ENCODE results near the gene INO80E.

Gene INO80E

GRCh38 chr16:29990034-29990433 is 6.0 kb upstream of the INO80E start:
- no peak for DNase-seq (ENCODE audit: low read depth)
- H3K4me3 ChIP-seq (ENCODE audit: low read depth, low read length): no peak overlapping the region

DNA sequence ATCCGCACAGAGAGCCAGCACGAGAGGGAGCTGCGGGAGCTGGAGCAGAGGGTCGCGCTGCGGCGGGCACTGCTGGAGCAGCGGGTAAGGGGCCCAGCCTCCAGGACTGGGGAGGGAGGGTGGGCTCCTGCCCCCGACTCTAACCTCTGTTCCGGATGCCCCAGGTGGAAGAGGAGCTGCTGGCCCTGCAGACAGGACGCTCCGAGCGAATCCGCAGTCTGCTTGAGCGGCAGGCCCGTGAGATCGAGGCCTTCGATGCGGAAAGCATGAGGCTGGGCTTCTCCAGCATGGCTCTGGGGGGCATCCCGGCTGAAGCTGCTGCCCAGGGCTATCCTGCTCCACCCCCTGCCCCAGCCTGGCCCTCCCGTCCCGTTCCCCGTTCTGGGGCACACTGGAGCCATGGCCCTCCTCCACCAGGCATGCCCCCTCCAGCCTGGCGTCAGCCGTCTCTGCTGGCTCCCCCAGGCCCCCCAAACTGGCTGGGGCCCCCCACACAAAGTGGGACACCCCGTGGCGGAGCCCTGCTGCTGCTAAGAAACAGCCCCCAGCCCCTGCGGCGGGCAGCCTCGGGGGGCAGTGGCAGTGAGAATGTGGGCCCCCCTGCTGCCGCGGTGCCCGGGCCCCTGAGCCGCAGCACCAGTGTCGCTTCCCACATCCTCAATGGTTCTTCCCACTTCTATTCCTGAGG is 5.0 kb upstream of the INO80E start:
- no peak for DNase-seq (ENCODE audit: low read depth)
- H3K4me3 ChIP-seq (ENCODE audit: low read depth, low read length): no peak overlapping the region

DNA sequence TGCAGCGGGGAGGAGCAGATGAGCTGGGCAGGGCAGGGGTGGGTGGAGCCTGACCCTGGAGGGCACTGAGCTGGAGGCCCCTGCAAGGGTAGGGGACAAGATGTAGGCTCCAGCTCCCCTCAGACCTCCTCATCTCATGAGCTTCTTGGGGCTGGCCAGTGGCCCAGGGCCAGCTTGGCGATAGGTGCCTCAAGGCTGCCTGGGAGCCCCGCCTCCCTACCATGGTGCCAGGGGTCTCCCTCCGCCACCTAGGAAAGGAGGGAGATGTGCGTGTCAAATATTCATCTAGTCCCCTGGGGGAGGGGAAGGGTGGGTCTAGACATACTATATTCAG is 4.5 kb upstream of the INO80E start:
- no peak for DNase-seq (ENCODE audit: low read depth)
- H3K4me3 ChIP-seq (ENCODE audit: low read depth, low read length): no peak overlapping the region

DNA sequence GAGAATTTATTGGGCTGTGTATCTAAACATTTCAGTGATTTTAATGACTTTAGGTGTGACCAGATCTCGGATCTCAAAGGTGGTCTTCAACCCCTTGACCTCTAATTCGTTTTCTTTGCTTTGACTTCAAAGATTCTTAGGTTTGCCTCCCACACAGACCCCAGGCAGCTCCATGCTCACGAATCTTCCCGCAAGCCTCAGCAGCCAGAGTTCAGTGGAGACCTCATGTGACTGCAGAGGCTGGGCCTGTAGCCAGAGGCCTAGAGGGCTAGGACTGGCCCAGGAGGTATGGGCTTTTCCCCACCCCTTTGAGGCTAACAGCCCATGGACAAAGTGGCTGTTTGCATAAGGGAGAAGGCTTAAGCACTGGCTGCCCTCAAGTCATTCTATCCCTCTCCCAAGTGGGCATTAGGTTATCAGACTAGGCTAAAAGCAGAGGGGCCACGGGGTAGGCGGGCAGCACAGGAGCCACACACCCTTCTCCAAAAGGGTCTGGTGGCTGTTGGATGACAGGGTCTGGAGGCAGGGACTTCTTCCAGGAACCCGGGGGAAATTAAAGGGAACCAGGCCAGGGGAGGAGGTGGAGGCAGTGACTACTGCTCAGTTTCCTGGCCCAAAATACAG is 3.6 kb upstream of the INO80E start:
- no peak for DNase-seq (ENCODE audit: low read depth)

GRCh38 chr16:29993191-29993902 is 2.7 kb upstream of the INO80E start:
- H3K4me3 ChIP-seq (ENCODE audit: low read depth, low read length): no peak overlapping the region
- DNase-seq (ENCODE audit: low read depth): no peak

More for the DNA sequence above, 3.6 kb upstream of the INO80E start:
- no peak overlapping the region for H3K4me3 ChIP-seq (ENCODE audit: low read depth, low read length)

DNA sequence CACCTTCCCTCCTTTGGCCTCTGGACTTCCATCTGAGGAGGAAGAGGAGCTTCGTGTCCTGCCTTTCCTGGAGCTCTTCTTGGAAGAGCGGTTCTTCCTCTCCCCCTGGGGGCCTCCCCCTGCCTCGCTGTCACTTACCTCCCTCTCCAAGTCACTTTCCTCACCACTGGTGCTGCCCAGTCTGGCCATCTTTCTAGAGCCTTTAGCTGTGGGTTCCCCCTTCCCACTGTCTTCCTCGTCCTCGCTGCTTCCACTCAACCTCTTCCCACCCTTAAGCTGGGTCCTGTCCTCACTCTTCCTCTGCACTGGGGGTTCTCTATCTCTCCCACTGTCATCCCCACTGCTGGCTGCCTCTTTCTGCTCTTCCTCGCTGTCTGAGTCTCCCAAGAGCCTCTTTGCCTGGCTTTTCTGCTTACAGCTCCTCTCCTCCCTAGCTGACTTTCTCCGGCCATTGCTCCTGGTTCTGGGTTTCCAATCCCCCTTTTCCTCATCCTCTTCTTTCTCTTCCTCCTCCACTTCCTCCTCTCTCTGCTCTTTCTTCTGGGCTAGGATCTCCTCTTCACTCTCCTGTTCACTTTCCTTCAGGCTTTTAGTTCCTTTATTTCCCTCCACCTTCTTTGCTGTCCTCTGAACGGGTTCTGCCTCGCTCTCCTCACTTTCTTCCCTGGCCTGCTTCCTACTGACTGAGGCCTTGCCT is 2.0 kb upstream of the INO80E start:
- no peak for DNase-seq (ENCODE audit: low read depth)
- H3K4me3 ChIP-seq (ENCODE audit: low read depth, low read length): no peak overlapping the region

DNA sequence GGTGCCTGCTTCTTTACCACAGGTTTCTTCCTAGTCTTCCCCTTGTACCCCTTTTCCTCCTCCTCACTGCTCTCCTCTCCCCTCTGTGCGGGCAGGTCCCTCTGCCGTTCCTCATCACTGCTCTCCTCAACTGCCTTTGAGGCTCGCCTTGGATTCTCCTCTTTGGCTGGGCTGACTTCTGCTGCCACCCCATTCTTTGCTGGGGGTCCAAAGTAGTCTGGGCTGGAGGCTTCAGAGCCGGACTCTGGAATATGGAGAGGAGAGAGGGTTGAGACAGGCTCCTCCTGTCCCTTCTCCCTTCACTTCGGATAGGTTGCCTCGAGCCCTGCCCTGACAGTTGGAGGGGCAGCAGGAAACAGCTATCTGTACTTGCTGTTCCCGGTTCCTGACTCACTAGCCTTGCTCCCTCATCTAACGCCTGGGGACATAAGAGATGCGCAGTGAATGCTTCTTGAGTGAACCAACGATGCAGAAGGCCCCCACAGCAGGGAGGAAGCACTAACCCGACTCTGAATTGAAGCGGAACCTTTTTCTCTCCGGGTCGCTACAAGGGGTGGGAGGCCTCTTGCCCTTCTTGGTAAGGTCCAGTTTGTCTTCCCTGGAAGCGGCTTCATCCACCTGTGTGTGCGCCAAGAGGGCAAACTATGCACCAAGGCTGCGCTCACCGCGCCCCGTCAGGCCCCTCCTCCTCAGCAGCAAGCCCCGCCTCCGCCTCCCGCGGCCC is 1.3 kb upstream of the INO80E start:
- peak overlapping the region; percentile 80 for H3K4me3 ChIP-seq (ENCODE audit: low read depth, low read length)
- DNase-seq (ENCODE audit: low read depth): peak; percentile 27

GRCh38 chr16:29995324-29995910 is 624 bp upstream of the INO80E start, which contains the start of gene HIRIP3:
TSS of gene HIRIP3 (minus strand) at chr16:29995617. CDS start at chr16:29995605, 12 bp downstream.
- peak within 1 kb of the TSS; percentile 80 for H3K4me3 ChIP-seq (ENCODE audit: low read depth, low read length)
- DNase-seq (ENCODE audit: low read depth): peak; percentile 30

- H3K4me3 ChIP-seq (ENCODE audit: low read depth, low read length): peak overlapping the region; percentile 80
- DNase-seq (ENCODE audit: low read depth): no peak
Measured at GRCh38 chr16:29996766-29997250, 767 bp downstream of the INO80E start.

- DNase-seq (ENCODE audit: low read depth): no peak
- H3K4me3 ChIP-seq (ENCODE audit: low read depth, low read length): no peak overlapping the region
Measured at GRCh38 chr16:29999605-30000004, 3.6 kb downstream of the INO80E start.

DNA sequence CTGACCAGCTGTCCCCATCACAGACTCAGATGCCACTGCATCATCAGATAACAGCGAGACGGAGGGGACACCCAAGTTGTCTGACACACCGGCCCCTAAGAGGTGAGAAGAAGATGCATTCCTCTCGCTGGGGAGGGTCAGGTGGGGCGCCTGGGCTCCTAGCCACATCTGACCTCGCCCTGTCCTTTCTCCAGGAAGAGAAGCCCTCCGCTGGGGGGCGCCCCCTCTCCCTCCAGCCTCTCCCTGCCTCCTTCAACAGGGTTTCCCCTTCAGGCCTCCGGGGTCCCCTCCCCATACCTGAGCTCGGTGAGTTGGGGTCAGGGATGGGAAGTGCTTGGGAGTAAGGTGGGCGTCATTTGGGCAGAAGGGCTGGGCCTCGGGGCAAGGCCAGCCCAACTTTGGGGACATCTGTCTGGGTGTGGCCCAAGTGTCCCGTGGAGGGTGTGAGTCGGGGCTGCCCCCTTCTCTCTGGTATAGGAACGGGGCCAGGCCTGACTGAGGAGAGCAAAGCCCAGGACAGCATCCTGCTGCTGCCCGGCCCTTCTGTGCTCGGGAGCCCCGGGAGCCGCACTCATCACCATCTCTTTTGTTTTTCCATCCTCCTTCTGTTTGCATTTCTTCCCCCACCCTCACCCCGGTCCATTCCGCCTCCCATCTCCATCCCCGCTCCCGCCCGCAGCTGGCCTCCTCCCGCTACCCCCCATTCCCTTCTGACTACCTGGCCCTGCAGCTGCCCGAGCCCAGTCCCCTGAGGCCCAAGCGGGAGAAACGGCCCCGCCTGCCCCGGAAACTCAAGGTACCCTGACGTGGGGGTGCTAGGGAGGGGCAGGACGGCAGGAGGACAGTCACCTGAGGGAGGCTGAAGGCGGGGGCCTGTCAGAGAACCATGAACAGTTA is 4.9 kb downstream of the INO80E start:
- no peak overlapping the region for H3K4me3 ChIP-seq (ENCODE audit: low read depth, low read length)
- no peak for DNase-seq (ENCODE audit: low read depth)

GRCh38 chr16:30002614-30003346 is 6.7 kb downstream of the INO80E start:
- no peak overlapping the region for H3K4me3 ChIP-seq (ENCODE audit: low read depth, low read length)
- no peak for DNase-seq (ENCODE audit: low read depth)

- no peak for DNase-seq (ENCODE audit: low read depth)
- H3K4me3 ChIP-seq (ENCODE audit: low read depth, low read length): no peak overlapping the region
Measured at GRCh38 chr16:30003670-30004423, 7.8 kb downstream of the INO80E start.

- H3K4me3 ChIP-seq (ENCODE audit: low read depth, low read length): no peak overlapping the region
- DNase-seq (ENCODE audit: low read depth): no peak
Measured at GRCh38 chr16:30004424-30004776, 8.4 kb downstream of the INO80E start.

DNA sequence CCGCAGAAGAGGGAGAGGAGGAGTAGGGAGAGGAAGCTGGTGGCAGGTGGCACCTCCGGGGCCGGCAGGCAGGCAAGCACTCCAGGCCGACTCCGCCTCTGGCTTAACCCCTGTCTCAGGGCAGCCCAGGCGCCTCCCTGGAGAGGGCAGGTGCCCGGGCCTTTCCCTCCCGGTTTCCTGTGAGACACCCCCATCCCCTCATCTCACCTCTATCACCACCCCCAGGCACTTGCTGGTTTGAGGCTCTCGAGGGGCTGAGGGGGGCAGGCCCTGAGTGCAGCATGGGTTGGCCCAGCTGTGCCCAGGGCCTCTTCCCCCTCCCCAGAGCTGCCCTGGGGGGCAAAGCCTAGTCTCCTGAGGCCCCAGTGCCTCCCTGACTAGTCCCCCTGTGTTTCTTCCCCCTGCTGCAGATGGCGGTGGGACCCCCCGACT is 8.8 kb downstream of the INO80E start:
- no peak overlapping the region for H3K4me3 ChIP-seq (ENCODE audit: low read depth, low read length)
- DNase-seq (ENCODE audit: low read depth): no peak

DNA sequence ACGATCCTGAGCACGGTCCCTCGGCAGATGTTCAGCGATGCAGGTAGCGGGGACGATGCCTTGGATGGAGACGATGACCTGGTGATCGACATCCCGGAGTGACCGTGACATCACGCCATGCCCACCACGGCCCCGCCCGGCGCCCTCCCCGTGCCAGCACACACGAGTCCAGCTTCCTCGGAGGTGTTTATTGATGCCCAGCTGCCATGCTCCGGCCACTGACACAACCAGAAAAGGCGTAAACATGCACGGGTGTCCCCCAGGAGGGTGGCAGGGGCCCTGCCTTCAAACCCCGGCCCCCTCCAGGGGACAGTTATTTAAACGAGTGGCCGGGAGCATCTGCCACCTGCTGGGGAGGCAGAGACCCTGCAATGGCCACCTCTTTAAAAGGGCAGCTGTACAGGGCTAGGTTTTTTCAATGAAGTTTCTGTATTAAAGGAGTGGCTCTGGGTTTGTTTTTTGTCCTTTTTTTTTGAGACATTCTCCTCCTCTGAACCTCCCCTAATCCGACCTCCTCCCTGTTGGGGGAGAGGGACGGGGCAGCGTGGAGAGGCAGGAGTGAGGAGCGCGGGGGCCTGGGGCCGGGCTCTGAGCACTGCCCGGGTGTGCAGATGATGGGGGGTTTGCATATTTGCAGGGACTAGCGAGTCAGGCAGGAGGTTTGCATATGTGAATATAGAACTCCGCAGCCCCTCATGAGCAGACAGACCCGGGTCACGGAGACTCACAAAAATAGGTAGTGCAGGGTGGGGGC is 9.5 kb downstream of the INO80E start:
- DNase-seq (ENCODE audit: low read depth): no peak
- H3K4me3 ChIP-seq (ENCODE audit: low read depth, low read length): no peak overlapping the region
